RWPE1 (cell line): ENCODE measurements around the gene ZMYM2.

ENCODE experiments used
- CTCF ChIA-PET: fragments of 350-600 bp; sonication (Branson Sonifier 250); formaldehyde crosslinking; extraction: SDS; loops from one replicate; lab custom pipeline; 2021; lab: Yijun Ruan, JAX
- POLR2A ChIA-PET: fragments of 400-600 bp; formaldehyde crosslinking; extraction: SDS; loops from one replicate; lab custom pipeline; 2020; ENCODE audit warnings: antibody characterized with exemption; ENCODE audit not compliant: low non-redundant PET; lab: Yijun Ruan, JAX
- DNase-seq: peaks from one replicate; pipeline ENCODE4 v3.0.0; 2012; ENCODE audit warnings: low spot score
- H3K27ac ChIP-seq: fragments of 450-650 bp; 2 replicates; pipeline ENCODE4 v1.5.1; 2017
- CTCF ChIP-seq: fragments of 450-650 bp; conservative IDR thresholded peaks from 2 replicates; pipeline ENCODE4 v1.5.1; 2017; ENCODE audit warnings: low read depth, mild to moderate bottlenecking

ZMYM2 gene

GRCh38 chr13:19958155-19959111 is at the start of gene ZMYM2:
Gene ZMYM2 (plus strand): TSS chr13:19958727. CDS start chr13:19993073, 34,346 bp downstream.
- CTCF ChIA-PET, result no interaction called here
- TF ChIP-seq CTCF, result no peak
- peak; percentile 100 for DNase-seq
- POLR2A ChIA-PET, result interaction anchor here (0.6 kb wide), 1 partner anchor 34 kb away, joined by 7 read pairs; no protein-coding TSS in a partner anchor
- H3K27ac ChIP-seq, result peak within 1 kb of the TSS; percentile 98

GRCh38 chr13:19910336-19911072 is 48.0 kb upstream of the ZMYM2 start:
- TF ChIP-seq CTCF, result no peak
- peak; percentile 77 for DNase-seq
- peak overlapping the region; percentile 74 for H3K27ac ChIP-seq
- ChIA-PET POLR2A (interaction anchor here (0.6 to 0.7 kb wide), 2 partner anchors 26 to 526 kb away, joined by 5 to 9 read pairs; no protein-coding TSS in a partner anchor), CTCF (interaction anchor here (0.5 kb wide), 1 partner anchor 35 kb away, joined by 4 read pairs; no protein-coding TSS in a partner anchor)

- CTCF ChIA-PET, result interaction anchor here (0.6 to 1.6 kb wide), 9 partner anchors 15 to 998 kb away, joined by 3 to 6 read pairs (median 3); no protein-coding TSS in a partner anchor
- TF ChIP-seq CTCF, result peak; percentile 85
- no peak overlapping the region for H3K27ac ChIP-seq
- DNase-seq, result peak; percentile 55
- POLR2A ChIA-PET, result no interaction called here
Measured at GRCh38 chr13:19927117-19927748, 31.3 kb upstream of the ZMYM2 start.

- POLR2A ChIA-PET, result no interaction called here
- CTCF ChIA-PET, result no interaction called here
- TF ChIP-seq CTCF, result no peak
- no peak overlapping the region for H3K27ac ChIP-seq
- no peak for DNase-seq
Measured at GRCh38 chr13:19940106-19940505, 18.4 kb upstream of the ZMYM2 start.

GRCh38 chr13:19950374-19950773 is 8.2 kb upstream of the ZMYM2 start:
- TF ChIP-seq CTCF, result no peak
- POLR2A ChIA-PET, result no interaction called here

GRCh38 chr13:19952850-19953249 is 5.7 kb upstream of the ZMYM2 start:
- ChIA-PET CTCF (no interaction called here), POLR2A (no interaction called here)
- no peak for DNase-seq

More at GRCh38 chr13:19950374-19950773, 8.2 kb upstream of the ZMYM2 start:
- no peak for DNase-seq
- CTCF ChIA-PET, result interaction anchor here (0.6 to 0.7 kb wide), 3 partner anchors 23 to 218 kb away, joined by 3 to 4 read pairs (median 3); no protein-coding TSS in a partner anchor
- no peak overlapping the region for H3K27ac ChIP-seq

More at GRCh38 chr13:19952850-19953249, 5.7 kb upstream of the ZMYM2 start:
- no peak for TF ChIP-seq CTCF
- no peak overlapping the region for H3K27ac ChIP-seq
